H9 (cell line): Measurements from ENCODE around the gene GLB1L2. TPM values are rescaled to one million over a fixed set of nuclear protein-coding genes. Genes with fewer than 3 reads are reported as not detected.

Experiments
- DNase-seq: peaks from one replicate; pipeline ENCODE4 v3.0.0-alpha.2; 2017
- H2AFZ ChIP-seq: one replicate; pipeline ENCODE4 v1.6.1; 2013; ENCODE audit warnings: mild to moderate bottlenecking, low read length, control low read depth, moderate library complexity
- H2AK5ac ChIP-seq: 2 replicates; pipeline ENCODE4 v1.6.1; 2013; ENCODE audit warnings: low read length, control low read depth, mixed read lengths; ENCODE audit not compliant: insufficient read length
- H2BK120ac ChIP-seq: one replicate; pipeline ENCODE4 v1.6.1; 2013; ENCODE audit warnings: low read depth, mild to moderate bottlenecking, low read length, control low read depth, inconsistent platforms; ENCODE audit not compliant: poor library complexity, severe bottlenecking
- H2BK12ac ChIP-seq: 2 replicates; pipeline ENCODE4 v1.6.1; 2013; ENCODE audit warnings: low read length, control low read depth, mixed read lengths, low read depth; ENCODE audit not compliant: insufficient read length
- H2BK15ac ChIP-seq: 2 replicates; pipeline ENCODE4 v1.6.1; 2013; ENCODE audit warnings: low read depth, low read length, control low read depth
- H2BK20ac ChIP-seq: one replicate; pipeline ENCODE4 v1.6.1; 2013; ENCODE audit warnings: low read depth, mild to moderate bottlenecking, low read length, control low read depth, inconsistent platforms; ENCODE audit not compliant: poor library complexity, severe bottlenecking
- H2BK5ac ChIP-seq: 2 replicates; pipeline ENCODE4 v1.6.1; 2013; ENCODE audit warnings: low read length, control low read depth, mixed read lengths; ENCODE audit not compliant: insufficient read length
- H3K14ac ChIP-seq: 2 replicates; pipeline ENCODE4 v1.6.1; 2013; ENCODE audit warnings: low read length, control low read depth; ENCODE audit not compliant: insufficient read depth
- H3K18ac ChIP-seq: 2 replicates; pipeline ENCODE4 v1.6.1; 2013; ENCODE audit warnings: low read depth, mild to moderate bottlenecking, mixed read lengths, low read length, control low read depth; ENCODE audit not compliant: insufficient read length
- H3K23ac ChIP-seq: 2 replicates; pipeline ENCODE4 v1.6.1; 2013; ENCODE audit warnings: low read length, control low read depth, mixed read lengths, low read depth; ENCODE audit not compliant: insufficient read length
- H3K23me2 ChIP-seq: 2 replicates; pipeline ENCODE4 v1.6.1; 2013; ENCODE audit warnings: low read depth, mild to moderate bottlenecking, mixed read lengths, low read length, control low read depth; ENCODE audit not compliant: insufficient read length, poor library complexity, severe bottlenecking
- H3K27ac ChIP-seq: 2 replicates; pipeline ENCODE4 v1.5.1; 2013; ENCODE audit warnings: low read length, control low read depth, mixed read lengths, low read depth; ENCODE audit not compliant: insufficient read length
- H3K27me3 ChIP-seq: 2 replicates; pipeline ENCODE4 v1.6.1; 2013; ENCODE audit warnings: low read length, control low read depth, inconsistent platforms; ENCODE audit not compliant: insufficient read depth
- H3K4ac ChIP-seq: 2 replicates; pipeline ENCODE4 v1.6.1; 2013; ENCODE audit warnings: low read depth, mild to moderate bottlenecking, control low read depth, inconsistent platforms, low read length, moderate library complexity
- H3K4me1 ChIP-seq: 2 replicates; pipeline ENCODE4 v1.6.1; 2013; ENCODE audit warnings: low read length, control low read depth, inconsistent platforms; ENCODE audit not compliant: insufficient read depth
- H3K4me2 ChIP-seq: 2 replicates; pipeline ENCODE4 v1.6.1; 2013; ENCODE audit warnings: low read length, control low read depth, mixed read lengths; ENCODE audit not compliant: insufficient read length, insufficient read depth
- H3K56ac ChIP-seq: 2 replicates; pipeline ENCODE4 v1.6.1; 2013; ENCODE audit warnings: low read depth, mild to moderate bottlenecking, mixed read lengths, low read length, control low read depth; ENCODE audit not compliant: insufficient read length
- H3K79me1 ChIP-seq: 2 replicates; pipeline ENCODE4 v1.6.1; 2013; ENCODE audit warnings: low read depth, mild to moderate bottlenecking, moderate library complexity, low read length, control low read depth, inconsistent platforms; ENCODE audit not compliant: insufficient read depth, poor library complexity, severe bottlenecking
- H3K79me2 ChIP-seq: 2 replicates; pipeline ENCODE4 v1.6.1; 2013; ENCODE audit warnings: low read length, control low read depth, inconsistent platforms; ENCODE audit not compliant: insufficient read depth
- H3K9ac ChIP-seq: 2 replicates; pipeline ENCODE4 v1.6.1; 2013; ENCODE audit warnings: low read length, control low read depth, mixed read lengths; ENCODE audit not compliant: insufficient read length; ENCODE audit errors: extremely low read depth
- H3K9me3 ChIP-seq: one replicate; pipeline ENCODE4 v1.6.1; 2013; ENCODE audit warnings: low read depth, low read length, inconsistent platforms; ENCODE audit not compliant: control insufficient read depth
- H3T11ph ChIP-seq: one replicate; pipeline ENCODE4 v1.6.1; 2013; ENCODE audit warnings: mild to moderate bottlenecking, low read length, control low read depth, inconsistent platforms
- H4K20me1 ChIP-seq: one replicate; pipeline ENCODE4 v1.6.1; 2013; ENCODE audit not compliant: control insufficient read depth, insufficient read length, insufficient read depth
- H4K5ac ChIP-seq: 2 replicates; pipeline ENCODE4 v1.6.1; 2013; ENCODE audit warnings: low read depth, mild to moderate bottlenecking, mixed read lengths, low read length, control low read depth; ENCODE audit not compliant: insufficient read length
- H4K8ac ChIP-seq: replicated peaks from 2 replicates; pipeline ENCODE4 v1.6.1; 2013; ENCODE audit warnings: low read length, control low read depth, mixed read lengths, low read depth; ENCODE audit not compliant: insufficient read length
- H4K91ac ChIP-seq: 2 replicates; pipeline ENCODE4 v1.6.1; 2013; ENCODE audit warnings: low read depth, mild to moderate bottlenecking, moderate library complexity, mixed read lengths, low read length, control low read depth; ENCODE audit not compliant: insufficient read length
- H3K27ac Mint-ChIP-seq, 3 experiments: 2 replicates in 2 of 3; 3 replicates in 1 of 3; pipeline ENCODE4 v1.8.0; 2020 to 2021; ENCODE audit warnings: mixed read lengths in 3 of 3, mild to moderate bottlenecking in 1 of 3, moderate library complexity in 1 of 3
- H3K27me3 Mint-ChIP-seq: 2 replicates; pipeline ENCODE4 v1.8.0; 2021; ENCODE audit warnings: low read depth, mild to moderate bottlenecking, moderate library complexity, mixed read lengths
- H3K36me3 Mint-ChIP-seq, 3 experiments: 2 replicates in 2 of 3; 3 replicates in 1 of 3; pipeline ENCODE4 v1.8.0; 2020 to 2021; ENCODE audit warnings: low read depth in 3 of 3, mixed read lengths in 3 of 3; ENCODE audit not compliant: insufficient read depth in 1 of 3
- H3K4me1 Mint-ChIP-seq, 2 experiments: 2 replicates each; pipeline ENCODE4 v1.8.0; 2020; ENCODE audit warnings: mixed read lengths in 2 of 2
- H3K4me3 Mint-ChIP-seq, 2 experiments: 2 replicates in 1 of 2; 3 replicates in 1 of 2; pipeline ENCODE4 v1.8.0; 2020 to 2021; ENCODE audit warnings: mild to moderate bottlenecking in 2 of 2, mixed read lengths in 2 of 2, moderate library complexity in 1 of 2
- H3K9me3 Mint-ChIP-seq, 2 experiments: 2 replicates in 1 of 2; 3 replicates in 1 of 2; pipeline ENCODE4 v1.8.0; 2020; ENCODE audit warnings: mild to moderate bottlenecking in 2 of 2, mixed read lengths in 2 of 2, moderate library complexity in 1 of 2
- whole genome bisulfite sequencing: extraction: QIAGEN DNeasy Blood & Tissue Kit; methylation state at CpG from one replicate; pipeline ENCODE4 v1.1.7; 2013; ENCODE audit warnings: missing lambda C conversion rate, low lambda C conversion rate, mixed read lengths; ENCODE audit not compliant: insufficient read length; ENCODE audit errors: extremely low coverage; 5-methylcytosine and 5-hydroxymethylcytosine counted together
- total RNA-seq: library from RNA; stranded (reverse); gene quantifications from 2 replicates; pipeline ENCODE4 v1.2.1, GENCODE V29; 2021
- TF ChIP-seq, protein P1 (sequence below): fragments of 200-600 bp; sonication (generic); conservative IDR thresholded peaks from 3 replicates; pipeline ENCODE4 v1.8.0; 2021; ENCODE audit warnings: antibody characterized with exemption, mild to moderate bottlenecking

GLB1L2 gene
- total RNA-seq, 1 experiment from 2014 or later = 2.4 TPM

GRCh38 chr11:134359646-134360045 lies 27.9 kb downstream of the GLB1L2 start:
- no peaks in the 10 kb centered on the region for H3K4me1 ChIP-seq
- no peak overlapping the region for H3T11ph ChIP-seq
- no peak overlapping the region for H4K91ac ChIP-seq
- H2BK120ac ChIP-seq = no peak overlapping the region
- H4K8ac ChIP-seq = no peak overlapping the region
- peaks cover 35% of the 10 kb centered on the region for H3K27me3 Mint-ChIP-seq
- no peak overlapping the region for H3K56ac ChIP-seq
- no peak overlapping the region for H2AK5ac ChIP-seq
- no peaks in the 10 kb centered on the region for H3K23me2 ChIP-seq
- H2AFZ ChIP-seq = no peak overlapping the region
- H3K14ac ChIP-seq = no peak overlapping the region
- TF ChIP-seq, protein P1, sequence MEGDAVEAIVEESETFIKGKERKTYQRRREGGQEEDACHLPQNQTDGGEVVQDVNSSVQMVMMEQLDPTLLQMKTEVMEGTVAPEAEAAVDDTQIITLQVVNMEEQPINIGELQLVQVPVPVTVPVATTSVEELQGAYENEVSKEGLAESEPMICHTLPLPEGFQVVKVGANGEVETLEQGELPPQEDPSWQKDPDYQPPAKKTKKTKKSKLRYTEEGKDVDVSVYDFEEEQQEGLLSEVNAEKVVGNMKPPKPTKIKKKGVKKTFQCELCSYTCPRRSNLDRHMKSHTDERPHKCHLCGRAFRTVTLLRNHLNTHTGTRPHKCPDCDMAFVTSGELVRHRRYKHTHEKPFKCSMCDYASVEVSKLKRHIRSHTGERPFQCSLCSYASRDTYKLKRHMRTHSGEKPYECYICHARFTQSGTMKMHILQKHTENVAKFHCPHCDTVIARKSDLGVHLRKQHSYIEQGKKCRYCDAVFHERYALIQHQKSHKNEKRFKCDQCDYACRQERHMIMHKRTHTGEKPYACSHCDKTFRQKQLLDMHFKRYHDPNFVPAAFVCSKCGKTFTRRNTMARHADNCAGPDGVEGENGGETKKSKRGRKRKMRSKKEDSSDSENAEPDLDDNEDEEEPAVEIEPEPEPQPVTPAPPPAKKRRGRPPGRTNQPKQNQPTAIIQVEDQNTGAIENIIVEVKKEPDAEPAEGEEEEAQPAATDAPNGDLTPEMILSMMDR = no peak
- H3K4me3 Mint-ChIP-seq = no peak overlapping the region
- no peak overlapping the region for H3K9ac ChIP-seq
- H2BK5ac ChIP-seq = no peak overlapping the region
- peak overlapping the region in 2 of 3 experiments; percentile 46 to 76; a peak in 2 of 7 replicates for H3K27ac Mint-ChIP-seq
- DNase-seq = no peak
- no peak overlapping the region for H3K4me2 ChIP-seq
- no peak overlapping the region for H3K4ac ChIP-seq
- no peaks in the 10 kb centered on the region for H4K20me1 ChIP-seq
- H2BK12ac ChIP-seq = no peak overlapping the region
- WGBS = no CpG with 5 or more reads among the region's 10 CpGs
- no peak overlapping the region for H3K27ac ChIP-seq
- no peak overlapping the region for H2BK15ac ChIP-seq
- no peak overlapping the region for H4K5ac ChIP-seq
- no peaks in the 10 kb centered on the region for H3K9me3 ChIP-seq
- H3K4me1 Mint-ChIP-seq = peaks cover 7 to 8% of the 10 kb centered on the region in 2 experiments
- no peaks in the 10 kb centered on the region for H3K9me3 Mint-ChIP-seq
- no peak overlapping the region for H3K23ac ChIP-seq
- peak overlapping the region; percentile 3 for H3K18ac ChIP-seq
- H2BK20ac ChIP-seq = no peak overlapping the region
- no peaks in the 10 kb centered on the region; a peak in 1 of 7 replicates for H3K36me3 Mint-ChIP-seq
- H3K79me2 ChIP-seq = no peaks in the 10 kb centered on the region
- no peaks in the 10 kb centered on the region for H3K79me1 ChIP-seq
- H3K27me3 ChIP-seq = peaks cover 3% of the 10 kb centered on the region; the same call in 1 of the 2 replicates
